CD4-positive, CD25-positive, alpha-beta regulatory T cell (primary cell): ENCODE measurements around the gene ZNF577. TPM values are rescaled to one million over a fixed set of nuclear protein-coding genes. Genes with fewer than 3 reads are reported as not detected.

Experiments
- ATAC-seq, 2 donors: fragments of 150-1000 bp; cut with Tn5 transposase; one replicate each; pipeline ENCODE4 v1.10.0; 2021; ENCODE audit warnings: low read depth in 2 of 2, moderate number of reproducible peaks in 2 of 2, moderate library complexity in 1 of 2
- DNase-seq, 3 donors: peaks; one replicate each; pipeline versions ENCODE4 v3.0.0 to v3.0.0-alpha.2; 2012 to 2022; ENCODE audit warnings: mixed read lengths in 1 of 3
- H3K27ac ChIP-seq: one replicate; pipeline ENCODE4 v1.7.0; 2013; ENCODE audit warnings: mild to moderate bottlenecking, low read length; ENCODE audit not compliant: insufficient read depth, poor library complexity, severe bottlenecking
- H3K27me3 ChIP-seq: one replicate; pipeline ENCODE4 v1.7.0; 2013; ENCODE audit warnings: low read length; ENCODE audit not compliant: control insufficient read depth, insufficient read depth
- H3K36me3 ChIP-seq: one replicate; pipeline ENCODE4 v1.7.0; 2013; ENCODE audit warnings: mild to moderate bottlenecking, low read length, moderate library complexity; ENCODE audit not compliant: control insufficient read depth, insufficient read depth
- H3K4me1 ChIP-seq: 2 replicates; pipeline ENCODE4 v1.7.0; 2013; ENCODE audit warnings: mild to moderate bottlenecking, low read length; ENCODE audit not compliant: insufficient read depth, control insufficient read depth, poor library complexity, severe bottlenecking
- H3K4me3 ChIP-seq: one replicate; pipeline ENCODE4 v1.7.0; 2013; ENCODE audit warnings: low read depth, mild to moderate bottlenecking, low read length, moderate library complexity
- H3K9me3 ChIP-seq, 2 experiments: 1 replicate in 1 of 2; 2 replicates in 1 of 2; pipeline ENCODE4 v1.7.0; 2013; ENCODE audit warnings: low read length in 2 of 2, mild to moderate bottlenecking in 1 of 2, moderate library complexity in 1 of 2; ENCODE audit not compliant: control insufficient read depth in 2 of 2
- H3K27ac Mint-ChIP-seq, 3 donors: one replicate each; pipeline ENCODE4 v1.8.0; 2020 to 2022; ENCODE audit warnings: mild to moderate bottlenecking in 3 of 3, mixed read lengths in 3 of 3, moderate library complexity in 2 of 3
- H3K27me3 Mint-ChIP-seq: one replicate; pipeline ENCODE4 v1.8.0; 2022; ENCODE audit warnings: mild to moderate bottlenecking, mixed read lengths
- H3K36me3 Mint-ChIP-seq: one replicate; pipeline ENCODE4 v1.8.0; 2020; ENCODE audit warnings: mixed read lengths
- H3K4me1 Mint-ChIP-seq, 4 donors: one replicate each; pipeline ENCODE4 v1.8.0; 2020 to 2022; ENCODE audit warnings: mixed read lengths in 4 of 4, mild to moderate bottlenecking in 1 of 4
- H3K4me3 Mint-ChIP-seq, 4 donors: one replicate each; pipeline ENCODE4 v1.8.0; 2020 to 2022; ENCODE audit warnings: mild to moderate bottlenecking in 4 of 4, mixed read lengths in 4 of 4, moderate library complexity in 3 of 4
- H3K9me3 Mint-ChIP-seq, 7 donors: one replicate each; pipeline ENCODE4 v1.8.0; 2020 to 2022; ENCODE audit warnings: mixed read lengths in 7 of 7, mild to moderate bottlenecking in 3 of 7, moderate library complexity in 2 of 7
- polyA plus RNA-seq, 4 donors: library from polyadenylated mRNA; unstranded; fragments of 300-500 nt; fragmentation: Illumina TruSeq; gene quantifications; one replicate each; pipeline ENCODE4 v1.2.3, GENCODE V29; 2021
- total RNA-seq: library from RNA; stranded (reverse); gene quantifications from one replicate; pipeline ENCODE4 v1.2.3, GENCODE V29; 2022

The ZNF577 gene
- 6.8 TPM for total RNA-seq
- polyA plus RNA-seq: 1 to 10 TPM; 1.6 to 4.4 (median 2.4) TPM

DNA sequence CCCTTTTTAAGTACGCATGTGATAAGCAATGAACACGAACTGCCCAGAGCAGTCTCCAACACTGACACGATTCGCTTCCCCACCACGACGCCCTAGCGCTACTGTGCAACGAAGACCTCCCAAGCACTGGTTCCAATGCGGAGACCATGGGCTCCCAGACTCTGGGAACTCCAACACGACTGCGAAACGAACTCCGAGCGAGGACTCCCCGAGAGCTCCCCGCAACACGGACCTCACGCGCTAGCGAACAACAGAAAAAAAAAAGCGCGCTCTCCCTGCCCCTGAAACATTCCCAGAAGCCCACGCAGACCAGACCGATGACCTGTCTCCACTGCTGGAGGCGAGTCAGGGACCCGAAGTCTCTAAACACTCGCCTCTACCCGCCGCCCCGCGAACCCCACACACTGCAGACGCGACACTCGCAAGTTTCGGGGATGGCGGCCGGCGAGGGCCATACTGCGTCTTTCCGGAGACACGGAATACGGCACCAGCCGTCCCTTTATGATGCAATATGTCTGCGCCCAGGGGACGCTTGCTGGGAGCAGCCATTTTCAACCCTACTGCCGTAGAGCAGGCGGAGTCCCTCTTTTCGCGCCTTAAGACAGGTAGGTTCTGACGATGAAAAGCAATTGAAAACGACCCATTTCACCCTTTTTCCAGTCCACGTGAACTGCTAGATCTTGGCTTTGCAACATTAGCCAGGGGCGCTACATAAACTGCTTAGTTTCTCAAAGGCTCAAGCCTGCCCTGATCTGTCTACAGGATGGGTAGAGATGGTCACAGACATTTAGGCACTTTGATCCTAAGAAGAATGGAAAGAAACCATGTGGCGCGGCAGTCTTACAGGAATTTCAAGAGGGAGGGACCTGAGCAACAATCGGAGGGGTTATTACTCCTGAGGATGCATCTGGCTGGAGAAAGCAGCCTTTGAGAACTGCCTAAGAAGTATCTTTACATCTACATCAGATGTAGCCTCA, at the start of gene ZNF577:
ZNF577 (minus strand) TSS at position 430 of the 977 bp plus-strand sequence. CDS start 7,569 bp downstream, outside the sequence.
- Histone ChIP-seq H3K36me3 (peaks cover 27% of the 10 kb centered on the region), H3K27me3 (no peaks in the 10 kb centered on the region), H3K4me1 (no peaks in the 10 kb centered on the region), H3K27ac (peak within 1 kb of the TSS; percentile 20), H3K4me3 (peak within 1 kb of the TSS; percentile 68), H3K9me3 (peaks cover 85 to 100% of the 10 kb centered on the region in 2 experiments)
- ATAC-seq (peak; percentile 50 to 74), DNase-seq (peak; percentile 1 to 84 (median 65))
- H3K9me3 Mint-ChIP-seq: peaks cover 0 to 87% (median 34%) of the 10 kb centered on the region in 7 donors
- peak within 1 kb of the TSS; percentile 82 to 92 (median 89) for H3K4me3 Mint-ChIP-seq
- peaks cover 32% of the 10 kb centered on the region for H3K36me3 Mint-ChIP-seq
- peaks cover 0 to 8% (median 0%) of the 10 kb centered on the region in 4 donors for H3K4me1 Mint-ChIP-seq
- no peaks in the 10 kb centered on the region for H3K27me3 Mint-ChIP-seq
- peak within 1 kb of the TSS; percentile 52 to 95 (median 69) for H3K27ac Mint-ChIP-seq

- no peak overlapping the region for H3K27ac Mint-ChIP-seq
- peaks cover 70 to 79% of the 10 kb centered on the region in 2 experiments for H3K9me3 ChIP-seq
- H3K9me3 Mint-ChIP-seq: peaks cover 0 to 61% (median 30%) of the 10 kb centered on the region in 7 donors
- H3K4me3 ChIP-seq: no peak overlapping the region
- ATAC-seq (no peak), DNase-seq (no peak)
- no peaks in the 10 kb centered on the region for H3K27me3 ChIP-seq
- H3K4me3 Mint-ChIP-seq: no peak overlapping the region
- peaks cover 13% of the 10 kb centered on the region for H3K4me1 ChIP-seq
- H3K4me1 Mint-ChIP-seq: peaks cover 12 to 33% (median 19%) of the 10 kb centered on the region in 4 donors
- peaks cover 70% of the 10 kb centered on the region for H3K36me3 ChIP-seq
- H3K36me3 Mint-ChIP-seq: peaks cover 78% of the 10 kb centered on the region
- H3K27ac ChIP-seq: no peak overlapping the region
- H3K27me3 Mint-ChIP-seq: no peaks in the 10 kb centered on the region
Measured at GRCh38 chr19:51931921-51932320, 44.2 kb upstream of the ZNF577 start.

GRCh38 chr19:51927859-51928258, 40.1 kb upstream of the ZNF577 start:
- Histone ChIP-seq H3K27me3 (no peaks in the 10 kb centered on the region), H3K4me3 (peak overlapping the region; percentile 99), H3K9me3 (peaks cover 57 to 67% of the 10 kb centered on the region in 2 experiments), H3K36me3 (peaks cover 30% of the 10 kb centered on the region), H3K4me1 (peaks cover 17% of the 10 kb centered on the region), H3K27ac (no peak overlapping the region)
- Mint-ChIP-seq H3K27ac (peak overlapping the region; percentile 90 to 91 (median 90)), H3K36me3 (peaks cover 48% of the 10 kb centered on the region), H3K4me1 (peaks cover 15 to 38% (median 21%) of the 10 kb centered on the region in 4 donors), H3K4me3 (peak overlapping the region; percentile 92 to 98 (median 94)), H3K27me3 (no peaks in the 10 kb centered on the region), H3K9me3 (peaks cover 7 to 65% (median 37%) of the 10 kb centered on the region in 7 donors)
- DNase-seq: no peak
- no peak for ATAC-seq

DNA sequence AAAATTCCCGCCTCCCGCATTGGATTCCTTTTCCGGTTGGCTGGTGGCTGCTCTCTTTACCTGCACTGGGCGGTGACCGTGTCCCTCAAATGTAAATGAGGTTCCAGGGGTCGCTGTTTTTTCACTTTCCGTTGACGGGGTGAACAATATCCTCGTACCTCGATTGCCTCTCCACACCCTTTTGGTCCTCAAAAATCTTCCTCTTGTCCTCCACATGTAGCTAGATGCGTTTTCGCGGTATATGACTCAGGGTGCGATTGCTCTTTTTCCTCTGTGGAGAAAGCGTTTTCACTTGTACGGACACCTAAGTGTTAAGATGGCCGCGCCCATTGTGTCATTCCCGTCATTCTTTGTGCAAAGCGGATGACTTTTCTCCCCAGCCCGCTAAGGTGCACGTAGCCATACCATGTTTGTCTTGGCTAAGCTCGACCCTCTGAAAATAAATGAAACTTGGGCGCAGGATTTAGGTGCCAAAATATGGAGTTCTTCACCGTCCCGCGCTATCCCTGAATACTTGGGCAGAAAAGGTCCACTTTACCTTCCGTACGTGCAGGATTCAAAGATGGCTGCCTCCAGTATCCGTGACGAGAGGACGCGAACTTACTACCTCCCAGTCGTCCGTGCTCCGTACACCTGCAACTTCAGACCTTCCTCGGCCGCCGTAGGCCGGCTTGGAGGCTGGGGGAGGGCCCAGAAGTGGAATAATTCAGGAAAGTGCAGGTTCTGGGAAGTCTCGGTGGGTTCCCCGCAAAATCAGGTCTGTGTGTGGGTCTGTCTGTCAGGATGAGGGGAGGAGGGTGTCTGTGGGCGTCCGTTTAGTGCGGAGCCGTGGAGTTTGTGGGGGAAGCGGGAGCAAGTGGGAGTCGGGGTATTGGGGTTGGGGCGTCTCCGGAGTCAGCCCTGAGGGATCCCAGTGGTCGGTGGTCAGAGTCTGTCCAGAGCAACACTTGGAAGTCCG, 39.3 kb upstream of the ZNF577 start, which contains the start of gene ZNF613:
ZNF613 (plus strand) TSS at position 689 of the 958 bp plus-strand sequence. CDS start 8,749 bp downstream, outside the sequence.
- Mint-ChIP-seq H3K27ac (peak within 1 kb of the TSS; percentile 90 to 91 (median 90)), H3K27me3 (no peaks in the 10 kb centered on the region), H3K36me3 (peaks cover 43% of the 10 kb centered on the region), H3K4me1 (peaks cover 15 to 38% (median 21%) of the 10 kb centered on the region in 4 donors), H3K9me3 (peaks cover 7 to 68% (median 40%) of the 10 kb centered on the region in 7 donors), H3K4me3 (peak within 1 kb of the TSS; percentile 92 to 98 (median 94))
- H3K27me3 ChIP-seq: no peaks in the 10 kb centered on the region
- peaks cover 62 to 67% of the 10 kb centered on the region in 2 experiments for H3K9me3 ChIP-seq
- H3K4me1 ChIP-seq: peaks cover 17% of the 10 kb centered on the region
- peaks cover 26% of the 10 kb centered on the region for H3K36me3 ChIP-seq
- peak within 1 kb of the TSS; percentile 65 for H3K27ac ChIP-seq
- DNase-seq (peak; percentile 58 to 96 (median 83)), ATAC-seq (peak; percentile 89 to 93)
- H3K4me3 ChIP-seq: peak within 1 kb of the TSS; percentile 99

DNA sequence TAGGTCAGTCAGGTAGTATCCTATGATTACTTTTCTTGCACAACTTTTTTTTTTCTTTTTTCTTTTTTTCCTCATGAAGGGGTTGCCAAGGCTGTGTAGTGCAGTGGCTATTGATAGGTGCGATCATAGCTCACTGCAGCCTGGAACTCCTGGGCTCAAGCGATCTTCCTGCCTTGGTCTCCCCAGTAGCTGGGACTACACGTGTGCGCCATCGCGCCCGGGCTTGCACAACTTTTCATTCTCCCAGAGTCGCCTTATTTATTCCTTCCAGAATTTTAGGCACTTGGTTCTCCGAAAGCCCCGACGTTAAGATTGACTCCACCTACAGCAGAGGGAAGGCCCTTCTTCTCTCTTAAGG, 38.7 kb upstream of the ZNF577 start:
- no peaks in the 10 kb centered on the region for H3K27me3 ChIP-seq
- peaks cover 17% of the 10 kb centered on the region for H3K4me1 ChIP-seq
- H3K9me3 ChIP-seq: peaks cover 61 to 67% of the 10 kb centered on the region in 2 experiments
- Mint-ChIP-seq H3K4me3 (peak overlapping the region; percentile 92 to 98 (median 94)), H3K27me3 (no peaks in the 10 kb centered on the region), H3K36me3 (peaks cover 37% of the 10 kb centered on the region), H3K27ac (peak overlapping the region in 2 of 3 donors; percentile 90 to 91), H3K9me3 (peaks cover 7 to 69% (median 41%) of the 10 kb centered on the region in 7 donors), H3K4me1 (peaks cover 12 to 36% (median 21%) of the 10 kb centered on the region in 4 donors)
- DNase-seq (no peak), ATAC-seq (no peak)
- peak overlapping the region; percentile 65 for H3K27ac ChIP-seq
- peak overlapping the region; percentile 99 for H3K4me3 ChIP-seq
- H3K36me3 ChIP-seq: peaks cover 20% of the 10 kb centered on the region

DNA sequence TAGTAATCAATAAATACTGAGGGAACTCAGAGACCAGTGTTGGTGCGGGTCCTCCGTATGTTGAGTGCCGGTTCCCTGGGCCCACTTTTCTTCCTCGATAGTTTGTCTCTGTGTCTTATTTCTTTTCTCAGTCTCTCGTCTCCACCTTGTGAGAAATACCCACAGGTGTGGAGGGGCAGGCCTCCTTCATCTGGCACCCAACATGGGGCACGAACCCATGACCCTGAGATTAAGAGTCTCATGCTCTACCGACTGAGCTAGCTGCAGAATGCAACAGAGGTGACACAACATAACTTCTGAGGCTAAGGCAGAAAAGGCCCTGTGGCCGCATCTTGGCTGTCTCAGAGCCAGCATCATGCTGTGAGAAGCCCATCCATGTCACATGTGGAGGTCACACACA, 34.2 kb upstream of the ZNF577 start:
- Histone ChIP-seq H3K27me3 (no peaks in the 10 kb centered on the region), H3K9me3 (peaks cover 67 to 87% of the 10 kb centered on the region in 2 experiments), H3K4me3 (no peak overlapping the region), H3K27ac (no peak overlapping the region), H3K36me3 (no peaks in the 10 kb centered on the region), H3K4me1 (peaks cover 4% of the 10 kb centered on the region)
- Mint-ChIP-seq H3K4me3 (no peak overlapping the region), H3K9me3 (peaks cover 7 to 83% (median 31%) of the 10 kb centered on the region in 7 donors), H3K27me3 (no peaks in the 10 kb centered on the region), H3K4me1 (peaks cover 3 to 6% (median 4%) of the 10 kb centered on the region in 4 donors), H3K27ac (no peak overlapping the region), H3K36me3 (peaks cover 11% of the 10 kb centered on the region)
- no peak for DNase-seq
- no peak for ATAC-seq

- Histone ChIP-seq H3K36me3 (no peaks in the 10 kb centered on the region), H3K9me3 (peaks cover 76 to 93% of the 10 kb centered on the region in 2 experiments), H3K27ac (no peak overlapping the region), H3K27me3 (no peaks in the 10 kb centered on the region), H3K4me1 (no peaks in the 10 kb centered on the region), H3K4me3 (no peak overlapping the region)
- no peaks in the 10 kb centered on the region for H3K4me1 Mint-ChIP-seq
- no peak for ATAC-seq
- DNase-seq: no peak
- H3K27ac Mint-ChIP-seq: no peak overlapping the region
- H3K9me3 Mint-ChIP-seq: peaks cover 7 to 82% (median 28%) of the 10 kb centered on the region in 7 donors
- peaks cover 8% of the 10 kb centered on the region for H3K36me3 Mint-ChIP-seq
- H3K4me3 Mint-ChIP-seq: no peak overlapping the region
- no peaks in the 10 kb centered on the region for H3K27me3 Mint-ChIP-seq
Measured at GRCh38 chr19:51919606-51920005, 31.9 kb upstream of the ZNF577 start.
